ENCODE results near the gene KLHL40. TPM values are rescaled to one million over a fixed set of nuclear protein-coding genes. Genes with fewer than 3 reads are reported as not detected.
A peak's percentile ranks its signal among the peaks of the same experiment; 100 is the strongest.

The KLHL40 gene
- total and polyA plus RNA-seq, 9 of the 15 experiments (the other 6 are each of a cell fraction or from before 2014, with no cell fraction given), result not detected

GRCh38 chr3:42701371-42702065 is 16.2 kb downstream of the KLHL40 start (continued):
- TF ChIP-seq MGA (IDR thresholded peaks at IDR 0.05) (no peak), KDM5B (IDR thresholded peaks at IDR 0.05; ENCODE audit: insufficient replicate concordance, low read depth, low read length) (no peak), NFXL1 (CRISPR knock-in tag; IDR thresholded peaks at IDR 0.05) (no peak), ARID2 (IDR thresholded peaks at IDR 0.05) (no peak), IRF2 (CRISPR knock-in tag; IDR thresholded peaks at IDR 0.05) (peak; percentile 76; the same call in 1 of the 2 replicates), NFE2 (IDR thresholded peaks at IDR 0.05; ENCODE audit: low read depth) (no peak), RB1 (IDR thresholded peaks at IDR 0.05; ENCODE audit: low read depth) (0 out of 2 replicates have a peak, but pooled peaks have one; percentile 31), POLR2B (IDR thresholded peaks at IDR 0.05; ENCODE audit: low read depth, partially characterized antibody) (no peak), RFX1 (IDR thresholded peaks at IDR 0.05) (no peak), RUNX1 (IDR thresholded peaks at IDR 0.05; ENCODE audit: low read depth) (no peak), MIER1 (IDR thresholded peaks at IDR 0.05; ENCODE audit: low read depth) (peak; percentile 97), MAX (CRISPR knock-in tag; IDR thresholded peaks at IDR 0.05) (0 out of 2 replicates have a peak, but pooled peaks have one; percentile 48), GTF2E2 (tag; IDR thresholded peaks at IDR 0.05) (no peak), KLF6 (CRISPR knock-in tag; IDR thresholded peaks at IDR 0.05; ENCODE audit: borderline replicate concordance) (no peak), U2AF1 (optimal IDR thresholded peaks at IDR 0.05; ENCODE audit: low read depth, low read length) (no peak), RBM15 (IDR thresholded peaks at IDR 0.05; ENCODE audit: insufficient read depth, low read length) (no peak), TAF9B (IDR thresholded peaks at IDR 0.05; ENCODE audit: partially characterized antibody) (no peak), THRAP3 (IDR thresholded peaks at IDR 0.05; ENCODE audit: borderline replicate concordance) (no peak), ZFP1 (CRISPR knock-in tag; IDR thresholded peaks at IDR 0.05) (no peak)
